ENCODE measurements around the gene PTPRM.
"Not testable (repeated sequence)": the region's sequence is repeated elsewhere in the genome, so short reads cannot be mapped to it uniquely, and the experiment has no call there.

PTPRM gene

GRCh38 chr18:7729868-7730267 lies 162.8 kb downstream of the PTPRM start:
- DNase-seq = no peak

- DNase-seq = no peak
These were observed 163.6 kb downstream of the PTPRM start for GRCh38 chr18:7730682-7731081.

DNA sequence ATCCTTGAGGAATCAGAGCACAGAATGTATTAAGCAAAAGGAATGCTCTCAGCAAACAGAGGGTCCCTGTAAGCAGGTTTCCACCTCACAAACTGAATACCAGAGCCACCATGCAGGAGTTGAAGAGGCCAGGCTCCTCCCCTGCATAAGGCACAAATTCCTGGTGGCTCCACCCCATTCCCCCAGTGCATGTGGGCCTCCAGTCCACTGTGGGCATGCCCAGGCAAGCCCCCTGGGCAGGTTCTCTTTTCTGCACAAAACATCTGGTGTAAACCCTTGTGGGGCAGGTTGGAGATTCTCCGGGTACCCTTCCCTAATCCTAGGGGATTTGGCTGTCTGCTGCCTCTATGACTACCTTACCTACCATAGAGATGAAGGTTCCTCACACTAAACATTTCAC lies 166.5 kb downstream of the PTPRM start:
- DNase-seq = no peak

- DNase-seq = no peak
These were observed 168.1 kb downstream of the PTPRM start for GRCh38 chr18:7735196-7735595.

GRCh38 chr18:7735626-7736175 lies 168.6 kb downstream of the PTPRM start:
- DNase-seq = no peak

DNA sequence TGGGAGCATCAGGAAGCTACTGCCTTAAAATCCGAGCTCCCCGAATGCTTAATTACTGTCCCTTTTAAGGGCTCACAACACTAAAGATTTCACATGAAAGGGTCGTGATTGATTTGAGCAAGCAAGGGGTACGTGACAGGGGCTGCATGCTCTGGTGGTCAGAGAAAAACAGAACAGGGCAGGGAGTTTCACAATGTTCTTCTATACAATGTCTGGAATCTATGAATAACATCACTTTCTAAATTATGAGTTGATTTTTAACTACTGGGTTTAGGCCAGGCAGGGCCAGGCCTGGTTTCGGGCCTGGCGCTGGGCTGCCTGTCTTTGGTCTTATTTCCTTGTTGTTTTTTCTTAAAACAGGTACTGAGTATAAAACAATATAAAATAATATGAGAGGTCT lies 169.4 kb downstream of the PTPRM start:
- DNase-seq = not testable (repeated sequence)

GRCh38 chr18:7737550-7737949 lies 170.4 kb downstream of the PTPRM start:
- DNase-seq = no peak

DNA sequence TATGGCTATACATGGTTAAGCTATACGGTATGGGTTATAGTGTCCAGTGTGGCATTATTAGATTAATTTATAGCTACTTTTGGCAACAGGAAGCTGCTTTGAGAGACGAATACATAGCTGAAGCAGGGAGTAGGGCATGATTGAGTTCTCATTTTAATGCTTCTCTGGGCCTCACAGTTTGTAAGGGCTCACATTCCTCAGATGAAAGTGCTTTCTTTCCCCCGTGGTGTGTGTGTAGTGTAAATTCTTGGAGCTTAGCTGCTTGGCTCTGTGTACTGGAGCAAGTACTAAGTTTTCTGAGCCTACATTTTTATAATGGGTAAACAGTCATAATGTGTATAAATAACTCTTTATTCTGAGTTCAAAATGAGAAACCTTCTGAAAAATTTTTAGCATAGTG lies 173.7 kb downstream of the PTPRM start:
- DNase-seq = no peak

- no peak for DNase-seq
These were observed 174.5 kb downstream of the PTPRM start for GRCh38 chr18:7741640-7742039.

GRCh38 chr18:7742224-7742623 lies 175.1 kb downstream of the PTPRM start:
- DNase-seq = no peak

GRCh38 chr18:7743256-7743655 lies 176.1 kb downstream of the PTPRM start:
- DNase-seq = no peak

- DNase-seq = no peak
These were observed 179.0 kb downstream of the PTPRM start for GRCh38 chr18:7746106-7746505.

GRCh38 chr18:7748251-7749007 lies 181.3 kb downstream of the PTPRM start:
- DNase-seq = no peak

- no peak for DNase-seq
These were observed 181.9 kb downstream of the PTPRM start for GRCh38 chr18:7749008-7749405.

GRCh38 chr18:7749510-7749981 lies 182.4 kb downstream of the PTPRM start:
- peak; percentile 42 for DNase-seq

GRCh38 chr18:7750095-7750663 lies 183.1 kb downstream of the PTPRM start:
- DNase-seq = no peak

DNA sequence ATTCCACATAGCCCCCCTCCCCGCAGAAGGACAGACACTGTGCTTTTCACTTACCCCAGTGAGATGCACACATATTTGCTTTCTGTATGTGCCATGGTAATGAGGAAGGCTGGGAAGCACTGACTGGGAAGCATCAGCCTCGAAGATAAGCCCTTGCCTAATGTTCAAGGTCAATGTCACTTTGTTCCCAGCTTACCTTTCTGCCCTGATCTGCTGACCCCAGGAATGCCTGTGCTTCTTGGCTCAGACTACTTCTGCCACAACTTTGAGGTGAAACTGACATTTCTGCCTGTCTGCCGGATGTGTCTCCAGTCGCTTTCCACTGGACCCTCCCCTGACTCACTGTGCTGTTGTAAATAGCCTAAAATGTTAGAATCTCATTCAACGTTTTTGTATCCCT lies 183.8 kb downstream of the PTPRM start:
- no peak for DNase-seq

DNA sequence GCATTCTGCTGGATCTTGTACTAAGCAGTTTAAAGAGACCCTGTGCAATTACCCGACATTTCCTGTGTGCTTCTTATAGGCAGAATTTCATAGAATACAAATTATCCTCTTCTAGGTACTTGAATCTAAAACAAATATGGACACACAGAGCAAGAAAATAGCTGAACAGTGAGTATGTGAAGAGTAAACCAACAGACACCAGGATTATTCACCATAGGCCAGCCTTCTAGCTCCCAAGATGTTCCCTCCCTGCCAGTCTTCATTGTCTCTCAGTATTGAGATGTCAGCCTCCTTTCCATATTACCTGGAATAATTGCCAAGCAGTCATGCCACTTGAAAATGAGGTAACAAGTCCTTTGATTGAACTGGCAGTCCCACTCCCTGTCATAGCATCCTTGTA lies 187.1 kb downstream of the PTPRM start:
- DNase-seq = no peak

- DNase-seq = no peak
These were observed 187.6 kb downstream of the PTPRM start for GRCh38 chr18:7754725-7755181.

DNA sequence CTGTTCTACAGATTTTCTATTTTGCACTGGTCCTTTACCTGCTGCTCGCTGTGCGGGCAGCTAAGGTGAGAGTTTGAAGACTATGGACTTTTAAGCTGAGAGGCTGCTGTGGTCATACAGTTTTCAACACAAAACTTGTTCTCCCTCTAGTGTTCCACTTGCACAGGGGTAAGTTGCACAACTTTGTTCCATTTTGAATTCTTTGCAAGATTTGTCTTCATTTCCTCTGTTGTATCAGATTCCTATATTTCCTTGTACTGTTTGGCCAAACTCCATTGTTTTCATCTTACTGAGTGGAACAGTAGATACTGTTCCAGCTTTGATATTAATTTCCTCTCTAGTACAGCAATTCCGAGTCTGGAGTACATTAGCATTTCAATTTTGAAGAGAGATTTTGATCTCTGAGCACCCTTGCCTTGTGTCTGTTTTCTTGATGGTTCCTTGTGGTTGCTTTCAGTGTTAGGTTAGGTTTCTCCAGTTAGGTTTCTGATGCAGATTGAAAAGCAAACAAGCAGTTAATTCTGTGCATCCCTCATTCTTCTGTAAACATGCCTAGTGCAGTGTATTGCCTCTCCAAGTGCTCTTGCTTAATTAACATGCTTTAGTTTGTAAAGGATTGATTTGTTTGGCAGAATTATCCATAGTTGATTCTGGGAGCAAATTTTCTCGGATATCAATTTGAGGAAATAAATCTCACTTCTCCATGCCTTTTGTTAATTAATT lies 188.8 kb downstream of the PTPRM start:
- DNase-seq = no peak

DNA sequence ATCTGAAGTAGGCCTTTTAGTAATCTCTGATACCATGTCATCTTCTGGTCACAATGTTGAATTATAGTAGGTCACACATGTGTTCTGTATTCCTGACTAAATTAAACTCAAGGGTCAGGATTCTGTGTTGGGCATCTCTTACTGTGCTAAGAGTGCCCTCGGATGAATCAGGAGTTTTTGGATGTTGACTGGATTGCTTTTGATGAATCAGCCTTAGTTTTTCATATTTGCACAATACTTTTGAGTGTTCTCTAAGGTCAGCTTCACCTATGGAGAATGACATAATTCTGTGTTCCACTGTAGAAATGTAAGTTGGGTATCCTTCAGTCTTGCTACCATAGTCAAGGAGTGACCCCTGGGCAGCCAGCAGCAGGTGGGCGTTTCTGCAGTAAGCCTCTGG lies 190.1 kb downstream of the PTPRM start:
- no peak for DNase-seq

- no peak for DNase-seq
These were observed 191.6 kb downstream of the PTPRM start for GRCh38 chr18:7758764-7759163.

Data from NCI-H226 (cell line).